ENCODE data around the gene NLRP13. TPM values are rescaled to one million over a fixed set of nuclear protein-coding genes. Genes with fewer than 3 reads are reported as not detected.
"Not testable (repeated sequence)": the region's sequence is repeated elsewhere in the genome, so short reads cannot be mapped to it uniquely, and the experiment has no call there.

NLRP13 gene, protein sequence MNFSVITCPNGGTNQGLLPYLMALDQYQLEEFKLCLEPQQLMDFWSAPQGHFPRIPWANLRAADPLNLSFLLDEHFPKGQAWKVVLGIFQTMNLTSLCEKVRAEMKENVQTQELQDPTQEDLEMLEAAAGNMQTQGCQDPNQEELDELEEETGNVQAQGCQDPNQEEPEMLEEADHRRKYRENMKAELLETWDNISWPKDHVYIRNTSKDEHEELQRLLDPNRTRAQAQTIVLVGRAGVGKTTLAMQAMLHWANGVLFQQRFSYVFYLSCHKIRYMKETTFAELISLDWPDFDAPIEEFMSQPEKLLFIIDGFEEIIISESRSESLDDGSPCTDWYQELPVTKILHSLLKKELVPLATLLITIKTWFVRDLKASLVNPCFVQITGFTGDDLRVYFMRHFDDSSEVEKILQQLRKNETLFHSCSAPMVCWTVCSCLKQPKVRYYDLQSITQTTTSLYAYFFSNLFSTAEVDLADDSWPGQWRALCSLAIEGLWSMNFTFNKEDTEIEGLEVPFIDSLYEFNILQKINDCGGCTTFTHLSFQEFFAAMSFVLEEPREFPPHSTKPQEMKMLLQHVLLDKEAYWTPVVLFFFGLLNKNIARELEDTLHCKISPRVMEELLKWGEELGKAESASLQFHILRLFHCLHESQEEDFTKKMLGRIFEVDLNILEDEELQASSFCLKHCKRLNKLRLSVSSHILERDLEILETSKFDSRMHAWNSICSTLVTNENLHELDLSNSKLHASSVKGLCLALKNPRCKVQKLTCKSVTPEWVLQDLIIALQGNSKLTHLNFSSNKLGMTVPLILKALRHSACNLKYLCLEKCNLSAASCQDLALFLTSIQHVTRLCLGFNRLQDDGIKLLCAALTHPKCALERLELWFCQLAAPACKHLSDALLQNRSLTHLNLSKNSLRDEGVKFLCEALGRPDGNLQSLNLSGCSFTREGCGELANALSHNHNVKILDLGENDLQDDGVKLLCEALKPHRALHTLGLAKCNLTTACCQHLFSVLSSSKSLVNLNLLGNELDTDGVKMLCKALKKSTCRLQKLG
- polyA plus RNA-seq (ENCODE audit: insufficient read length in 3 of 3) = not detected

DNA sequence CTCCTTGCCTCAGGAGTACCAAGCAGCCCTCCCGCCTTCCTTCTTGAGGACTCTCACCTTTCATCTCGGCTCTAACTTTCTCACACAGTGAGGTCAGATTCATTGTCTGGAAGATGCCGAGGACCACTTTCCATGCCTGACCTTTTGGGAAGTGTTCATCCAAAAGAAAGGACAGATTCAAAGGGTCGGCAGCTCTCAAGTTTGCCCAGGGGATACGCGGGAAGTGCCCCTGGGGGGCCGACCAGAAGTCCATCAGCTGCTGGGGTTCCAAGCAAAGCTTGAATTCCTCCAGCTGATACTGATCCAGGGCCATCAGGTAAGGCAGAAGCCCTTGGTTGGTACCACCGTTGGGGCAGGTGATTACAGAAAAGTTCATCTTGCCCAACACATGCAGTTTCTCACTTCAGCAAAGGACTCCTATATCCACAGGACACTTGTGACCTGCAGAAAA, at the start of gene NLRP13:
TSS of gene NLRP13 (minus strand) at position 401 of the 451 bp plus-strand sequence. CDS start at position 376, 25 bp downstream.
- no peak for DNase-seq (ENCODE audit: low read depth in 3 of 3, low spot score in 2 of 3)

- no peak for DNase-seq (ENCODE audit: low read depth in 3 of 3, low spot score in 2 of 3)
Observed at GRCh38 chr19:55980415-55980814, 48.3 kb upstream of the NLRP13 start.

- no peak for DNase-seq (ENCODE audit: low read depth in 3 of 3, low spot score in 2 of 3)
Observed at GRCh38 chr19:55973982-55974381, 41.8 kb upstream of the NLRP13 start.

- DNase-seq (ENCODE audit: low read depth in 3 of 3, low spot score in 2 of 3) = no peak
Observed at GRCh38 chr19:55962186-55962585, 30.1 kb upstream of the NLRP13 start.

DNA sequence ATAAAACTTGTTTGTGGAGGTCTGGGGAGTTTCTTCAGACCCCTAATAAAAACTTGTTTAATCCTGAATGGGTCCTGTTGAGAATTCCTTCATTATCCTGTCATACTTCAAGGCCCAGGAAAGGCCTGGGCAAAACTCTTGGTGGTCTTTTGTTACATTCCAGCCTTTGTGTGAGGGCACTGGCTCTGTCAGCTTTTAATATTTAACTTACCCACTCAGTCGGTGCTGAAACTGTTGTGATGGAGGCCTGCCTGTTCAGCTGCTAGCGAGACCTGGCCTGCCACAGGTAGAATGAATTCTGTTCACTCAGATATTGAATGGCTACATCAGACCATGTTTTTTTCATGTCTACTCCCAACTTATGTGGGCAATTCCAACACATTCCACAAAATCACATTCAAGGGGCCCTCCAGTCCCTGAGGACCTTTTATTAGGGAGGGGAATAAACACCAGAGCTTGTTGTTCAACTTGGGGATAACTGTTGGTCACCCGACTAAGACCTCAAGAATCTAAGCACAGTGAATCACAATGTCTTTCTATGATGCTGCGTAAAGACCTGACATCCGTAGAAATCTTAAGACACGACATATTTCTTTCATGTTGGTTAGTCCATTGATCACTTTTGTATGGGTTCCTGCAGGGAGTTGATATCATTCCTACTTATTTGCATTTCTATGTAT, 28.0 kb upstream of the NLRP13 start:
- DNase-seq (ENCODE audit: low read depth in 3 of 3, low spot score in 2 of 3) = no peak

DNA sequence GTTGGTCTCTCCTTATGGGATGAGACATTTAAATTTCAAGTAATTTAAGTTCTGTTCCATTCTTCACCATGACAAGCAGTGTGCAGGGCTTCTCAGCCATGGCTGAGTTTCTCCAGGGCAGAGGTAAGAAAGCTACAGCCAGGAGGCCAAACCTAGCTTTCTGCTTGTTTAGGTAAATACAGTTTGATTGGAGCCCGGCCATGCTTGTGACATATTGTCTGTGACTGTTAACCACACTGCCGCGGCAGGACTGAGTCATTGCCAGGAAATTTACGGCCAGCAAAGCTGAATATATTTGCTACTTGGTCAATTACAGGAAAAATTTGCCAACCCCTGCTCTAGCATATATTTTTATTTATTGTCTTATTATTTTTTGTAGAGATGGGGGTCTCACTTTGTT, 26.2 kb upstream of the NLRP13 start:
- no peak for DNase-seq (ENCODE audit: low read depth in 3 of 3, low spot score in 2 of 3)

DNA sequence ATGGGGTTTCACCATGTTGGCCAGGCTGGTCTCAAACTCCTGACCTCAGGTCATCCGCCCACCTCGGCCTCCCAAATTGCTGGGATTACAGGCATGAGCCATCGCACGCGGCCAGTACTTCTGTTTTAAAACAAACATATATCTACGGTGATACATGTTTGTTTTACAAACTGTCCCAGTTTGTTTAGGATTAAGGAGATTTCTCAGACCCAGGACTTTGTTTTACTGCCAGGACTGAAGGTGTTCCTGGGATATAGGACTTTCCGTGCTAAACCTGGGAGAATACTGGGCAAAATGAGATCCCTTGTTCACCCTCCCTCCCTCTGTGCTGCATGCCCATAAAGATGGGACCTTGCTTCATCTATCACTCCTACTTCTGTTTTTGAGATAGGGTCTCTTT, 24.3 kb upstream of the NLRP13 start:
- no peak for DNase-seq (ENCODE audit: low read depth in 3 of 3, low spot score in 2 of 3)

DNA sequence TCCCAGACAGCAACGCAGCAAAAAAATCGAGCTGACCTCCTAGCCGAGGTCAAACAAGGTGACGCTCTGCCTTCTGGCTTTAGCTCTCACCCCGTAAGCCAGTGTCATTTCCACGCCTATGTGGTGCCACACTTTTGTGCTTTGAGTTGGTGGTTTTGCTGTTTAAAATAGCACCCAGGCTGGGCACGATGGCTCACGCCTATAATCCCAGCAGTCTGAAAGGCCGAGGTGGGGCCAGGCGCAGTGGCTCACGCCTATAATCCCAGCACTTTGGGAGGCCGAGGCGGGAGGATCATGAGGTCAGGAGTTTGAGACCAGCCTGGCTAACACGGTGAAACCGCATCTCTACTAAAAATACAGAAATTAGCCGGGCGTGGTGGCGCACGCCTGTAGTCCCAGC, 18.4 kb upstream of the NLRP13 start:
- DNase-seq (ENCODE audit: low read depth in 3 of 3, low spot score in 2 of 3) = not testable (repeated sequence)

- no peak for DNase-seq (ENCODE audit: low read depth in 3 of 3, low spot score in 2 of 3)
Observed at GRCh38 chr19:55947532-55947931, 15.4 kb upstream of the NLRP13 start, which contains the start of gene NLRP8. TSS of gene NLRP8 (plus strand) at chr19:55947832.

DNA sequence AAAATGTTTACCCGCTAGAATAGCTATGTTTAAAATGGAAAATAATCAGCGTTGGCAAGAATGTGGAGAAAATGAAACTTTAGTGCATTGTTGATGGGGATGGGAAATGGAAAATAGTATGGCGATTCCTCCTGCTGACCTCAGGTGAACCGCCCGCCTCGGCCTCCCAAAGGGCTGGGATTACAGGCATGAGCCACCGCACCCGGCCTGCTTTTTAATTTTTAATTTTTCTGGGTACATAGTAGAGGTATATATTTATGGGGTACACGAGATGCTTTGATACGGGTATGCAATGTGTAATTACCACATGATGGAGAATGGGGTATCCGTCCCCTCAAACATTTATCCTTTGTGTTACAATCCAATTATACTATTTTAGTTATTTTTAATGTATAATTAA, 8.2 kb upstream of the NLRP13 start:
- DNase-seq (ENCODE audit: low read depth in 3 of 3, low spot score in 2 of 3) = no peak

GRCh38 chr19:55939206-55939605, 7.1 kb upstream of the NLRP13 start:
- no peak for DNase-seq (ENCODE audit: low read depth in 3 of 3, low spot score in 2 of 3)

DNA sequence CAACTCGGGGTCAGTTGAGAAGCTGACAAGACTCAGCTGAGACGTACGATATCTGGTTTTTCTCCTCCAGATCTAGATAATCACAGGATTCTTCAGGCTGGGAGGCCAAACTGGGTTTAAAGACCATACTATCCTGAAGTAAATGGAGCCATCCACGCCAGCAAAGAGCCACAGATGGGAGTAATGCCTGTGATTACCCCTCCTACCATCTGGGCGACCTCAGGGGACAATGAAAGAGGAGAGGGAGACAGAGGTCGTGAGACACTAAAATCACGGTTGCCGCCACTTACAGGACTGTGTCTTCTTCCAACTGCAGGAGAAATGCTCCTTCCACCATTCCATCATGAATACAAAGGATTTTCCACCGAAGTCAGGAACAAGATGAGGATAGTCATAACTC, 3.1 kb upstream of the NLRP13 start:
- DNase-seq (ENCODE audit: low read depth in 3 of 3, low spot score in 2 of 3) = no peak

DNA sequence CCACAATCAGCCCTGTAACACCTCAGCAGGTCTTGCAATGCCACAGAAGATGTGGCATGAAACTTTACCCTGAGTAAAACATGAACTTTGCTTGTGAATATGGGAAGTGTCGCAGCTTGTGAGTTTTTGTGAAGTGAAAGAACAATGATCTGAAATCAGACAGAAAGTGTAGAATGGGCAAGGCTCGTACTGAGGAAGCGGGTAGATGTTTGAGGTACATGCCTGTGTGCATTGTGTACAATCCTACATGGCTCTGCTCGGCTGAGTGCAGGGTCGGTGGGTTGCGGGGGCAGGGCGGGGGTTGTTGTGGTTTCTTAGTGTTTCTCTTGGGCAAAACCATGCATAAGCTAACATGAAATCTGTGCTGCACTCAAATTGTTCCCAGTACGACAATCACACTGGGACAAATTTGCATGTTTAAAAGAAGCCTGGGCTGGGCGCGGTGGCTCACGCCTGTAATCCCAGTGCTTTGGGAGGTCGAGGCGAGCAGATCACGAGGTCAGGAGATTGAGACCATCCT, 1.1 kb downstream of the NLRP13 start:
- no peak for DNase-seq (ENCODE audit: low read depth in 3 of 3, low spot score in 2 of 3)

DNA sequence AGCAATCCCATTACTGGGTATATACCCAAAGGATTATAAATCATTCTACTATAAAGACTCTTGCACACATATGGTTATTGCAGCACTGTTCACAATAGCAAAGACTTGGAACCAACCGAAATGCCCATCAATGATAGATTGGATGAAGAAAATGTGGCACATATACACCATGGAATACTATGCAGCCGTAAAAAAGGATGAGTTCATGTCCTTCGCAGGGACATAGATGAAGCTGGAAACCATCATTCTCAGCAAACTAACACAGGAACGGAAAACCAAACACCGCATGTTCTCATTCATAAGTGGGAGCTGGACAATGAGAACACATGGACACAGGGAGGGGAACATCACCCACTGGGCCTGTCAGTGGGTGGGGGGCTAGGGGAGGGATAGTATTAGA, 2.9 kb downstream of the NLRP13 start:
- not testable (repeated sequence) for DNase-seq (ENCODE audit: low read depth in 3 of 3, low spot score in 2 of 3)

GRCh38 chr19:55927991-55928390, 4.1 kb downstream of the NLRP13 start:
- DNase-seq (ENCODE audit: low read depth in 3 of 3, low spot score in 2 of 3) = no peak

DNA sequence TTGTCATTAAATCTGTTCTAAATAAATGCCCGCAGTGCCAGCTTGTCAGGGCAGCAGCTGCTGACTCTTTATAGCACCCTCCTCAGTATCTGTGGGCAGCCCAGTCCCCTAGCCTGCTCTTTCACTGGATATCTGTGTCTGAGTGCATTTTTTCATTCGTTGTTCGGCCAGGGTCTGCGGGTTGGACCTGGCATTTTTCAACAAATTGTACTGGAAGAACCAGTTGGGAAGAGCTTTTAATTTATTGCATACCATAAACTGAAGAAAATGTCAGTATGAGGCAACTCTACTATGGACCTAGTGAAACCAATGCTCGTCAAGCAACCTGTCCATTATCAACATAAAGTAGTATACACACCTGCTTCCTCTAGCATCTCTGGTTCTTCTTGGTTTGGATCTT, 8.6 kb downstream of the NLRP13 start:
- no peak for DNase-seq (ENCODE audit: low read depth in 3 of 3, low spot score in 2 of 3)

GRCh38 chr19:55913643-55914268, 18.4 kb downstream of the NLRP13 start:
- no peak for DNase-seq (ENCODE audit: low read depth in 3 of 3, low spot score in 2 of 3)

- no peak for DNase-seq (ENCODE audit: low read depth in 3 of 3, low spot score in 2 of 3)
Observed at GRCh38 chr19:55912916-55913315, 19.2 kb downstream of the NLRP13 start.

DNA sequence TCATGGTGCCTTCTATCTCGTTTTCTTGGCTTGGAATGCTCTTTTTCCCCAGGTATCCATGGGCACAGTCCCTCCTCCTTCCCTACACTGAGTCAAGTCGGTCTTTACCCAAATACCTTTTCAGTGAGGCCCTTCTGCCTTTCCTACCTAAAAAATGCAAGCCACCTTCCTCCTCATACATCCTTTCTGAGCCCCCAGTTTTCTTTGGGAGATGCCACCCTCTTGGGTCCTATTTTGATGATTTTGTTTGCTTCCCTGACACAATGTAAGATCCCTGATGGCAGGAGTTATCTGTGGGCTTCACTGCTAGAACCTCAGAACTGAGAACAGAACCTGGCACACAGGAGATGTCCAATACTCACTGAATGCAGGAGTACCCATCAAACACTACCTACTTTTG, 22.3 kb downstream of the NLRP13 start:
- DNase-seq (ENCODE audit: low read depth in 3 of 3, low spot score in 2 of 3) = no peak

DNA sequence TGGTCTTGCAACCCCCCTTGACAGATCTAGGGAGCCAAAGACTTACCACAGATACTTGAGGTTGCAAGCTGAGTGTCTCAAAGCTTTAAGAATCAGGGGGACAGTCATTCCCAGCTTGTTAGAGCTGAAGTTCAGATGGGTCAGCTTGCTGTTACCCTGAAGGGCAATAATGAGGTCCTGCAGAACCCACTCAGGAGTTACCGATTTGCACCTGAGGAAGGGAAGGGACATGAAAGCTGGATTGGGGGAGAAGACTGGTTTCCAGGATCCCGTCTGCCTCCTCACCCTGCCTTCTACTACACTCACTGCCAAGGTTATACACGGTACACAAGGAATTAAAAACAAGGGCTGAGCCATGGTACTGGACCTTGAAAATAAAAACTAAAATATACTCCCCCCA, 24.4 kb downstream of the NLRP13 start:
- no peak for DNase-seq (ENCODE audit: low read depth in 3 of 3, low spot score in 2 of 3)
